Natural killer cell treated with Interleukin-12 subunit alpha and Interleukin-12 subunit beta and Interleukin-15 and Interleukin-18, amount 100 ng/mL, for 72 hours (primary cell): Measurements from ENCODE around the gene CHST11. TPM values are rescaled to one million over a fixed set of nuclear protein-coding genes. Genes with fewer than 3 reads are reported as not detected.

ENCODE experiments used
- ATAC-seq, 2 donors: fragments of 150-1000 bp; cut with Tn5 transposase in 1 of 2; sonication (Bioruptor Pico), chemical (Tn5 transposase) in 1 of 2; 2 replicates each; pipeline ENCODE4 v1.10.0; 2021
- DNase-seq: peaks from one replicate; pipeline ENCODE4 v3.0.0; 2022; ENCODE audit warnings: low spot score
- H3K27ac Mint-ChIP-seq, 2 donors: 1 replicate in 1 of 2; 2 replicates in 1 of 2; pipeline ENCODE4 v1.8.0; 2022; ENCODE audit warnings: mixed read lengths in 2 of 2, mild to moderate bottlenecking in 1 of 2, moderate library complexity in 1 of 2
- H3K27me3 Mint-ChIP-seq, 2 donors: 1 replicate in 1 of 2; 2 replicates in 1 of 2; pipeline ENCODE4 v1.8.0; 2022; ENCODE audit warnings: mixed read lengths in 2 of 2
- H3K36me3 Mint-ChIP-seq: one replicate; pipeline ENCODE4 v1.8.0; 2022; ENCODE audit warnings: mixed read lengths
- H3K4me1 Mint-ChIP-seq, 2 donors: 1 replicate in 1 of 2; 2 replicates in 1 of 2; pipeline ENCODE4 v1.8.0; 2022; ENCODE audit warnings: low read depth in 2 of 2, mixed read lengths in 2 of 2, mild to moderate bottlenecking in 1 of 2
- H3K4me3 Mint-ChIP-seq: one replicate; pipeline ENCODE4 v1.8.0; 2022; ENCODE audit warnings: mixed read lengths
- H3K9me3 Mint-ChIP-seq: 2 replicates; pipeline ENCODE4 v1.8.0; 2022; ENCODE audit warnings: mixed read lengths
- total RNA-seq, 2 donors: library from RNA; stranded (reverse); gene quantifications; one replicate each; pipeline ENCODE4 v1.2.3, GENCODE V29; 2022

Gene CHST11
- total RNA-seq, 2 donors from 2014 or later: 195 to 374 TPM

GRCh38 chr12:104669089-104669721 lies 212.5 kb downstream of the CHST11 start:
- H3K27ac Mint-ChIP-seq: peak overlapping the region; percentile 83 to 87
- H3K9me3 Mint-ChIP-seq: no peaks in the 10 kb centered on the region
- no peak for ATAC-seq
- peak; percentile 49 for DNase-seq
- peaks cover 66 to 68% of the 10 kb centered on the region in 2 donors for H3K4me1 Mint-ChIP-seq
- peak overlapping the region; percentile 74 for H3K4me3 Mint-ChIP-seq
- peaks cover 17% of the 10 kb centered on the region for H3K36me3 Mint-ChIP-seq
- no peaks in the 10 kb centered on the region for H3K27me3 Mint-ChIP-seq

- H3K36me3 Mint-ChIP-seq: peaks cover 17% of the 10 kb centered on the region
Observed at GRCh38 chr12:104669851-104670337, 213.1 kb downstream of the CHST11 start.

DNA sequence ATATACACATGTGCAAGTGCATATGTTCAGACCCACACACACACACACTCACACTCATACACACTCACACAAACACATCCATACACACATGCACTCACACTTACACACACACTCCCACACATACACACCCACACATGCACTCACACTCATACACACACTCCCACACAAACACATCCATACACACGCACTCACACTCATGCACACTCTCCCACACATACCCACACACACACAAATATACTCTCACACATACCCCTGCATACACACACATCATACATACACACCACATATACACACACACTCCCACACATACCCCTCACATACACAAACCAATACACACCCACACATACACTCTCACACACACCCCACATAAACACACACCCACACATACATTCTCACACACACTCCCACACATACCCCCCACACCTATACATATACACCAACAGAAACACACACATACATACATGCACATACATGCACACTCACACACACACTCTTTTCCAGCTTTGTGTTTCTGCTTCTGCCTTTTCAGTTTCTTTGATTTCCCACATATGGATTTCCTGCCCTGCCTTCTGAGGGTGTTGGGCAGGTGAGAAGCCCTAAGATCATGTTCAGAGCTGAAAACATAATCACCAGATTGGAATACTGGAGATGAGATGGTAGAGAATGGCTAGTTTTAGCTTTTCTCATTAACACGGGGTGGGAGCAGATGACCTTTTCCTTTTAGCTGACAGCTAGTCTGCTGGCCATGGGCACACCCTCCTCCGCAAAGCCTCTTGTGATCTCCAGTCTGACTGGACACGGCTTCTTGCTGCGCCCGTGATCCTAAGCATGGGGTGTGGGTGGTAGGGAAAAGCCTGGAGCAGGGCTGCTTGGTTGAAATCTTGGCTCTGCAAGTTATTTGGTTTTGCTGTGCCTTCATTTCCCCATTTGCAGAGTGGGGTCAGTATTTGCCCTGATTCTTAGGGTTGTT lies 214.0 kb downstream of the CHST11 start:
- H3K9me3 Mint-ChIP-seq: no peaks in the 10 kb centered on the region
- peaks cover 62 to 67% of the 10 kb centered on the region in 2 donors for H3K4me1 Mint-ChIP-seq
- peak overlapping the region; percentile 83 to 87 for H3K27ac Mint-ChIP-seq
- ATAC-seq (no peak), DNase-seq (peak; percentile 31)
- peaks cover 17% of the 10 kb centered on the region for H3K36me3 Mint-ChIP-seq
- no peaks in the 10 kb centered on the region for H3K27me3 Mint-ChIP-seq
- peak overlapping the region; percentile 74 for H3K4me3 Mint-ChIP-seq

More at GRCh38 chr12:104669851-104670337, 213.1 kb downstream of the CHST11 start:
- peak; percentile 57 for DNase-seq
- H3K27ac Mint-ChIP-seq: peak overlapping the region; percentile 83 to 87
- peak overlapping the region; percentile 74 for H3K4me3 Mint-ChIP-seq
- peaks cover 67% of the 10 kb centered on the region in 2 donors for H3K4me1 Mint-ChIP-seq
- no peaks in the 10 kb centered on the region for H3K9me3 Mint-ChIP-seq
- no peaks in the 10 kb centered on the region for H3K27me3 Mint-ChIP-seq
- peak in 1 of 2 donors; percentile 60 for ATAC-seq

GRCh38 chr12:104671409-104672095 lies 214.8 kb downstream of the CHST11 start:
- Mint-ChIP-seq H3K27ac (peak overlapping the region; percentile 83 to 87), H3K4me1 (peaks cover 59 to 64% of the 10 kb centered on the region in 2 donors), H3K9me3 (no peaks in the 10 kb centered on the region), H3K27me3 (no peaks in the 10 kb centered on the region), H3K4me3 (peak overlapping the region; percentile 74), H3K36me3 (peaks cover 13% of the 10 kb centered on the region)
- DNase-seq: peak; percentile 96
- peak; percentile 87 to 90 for ATAC-seq

DNA sequence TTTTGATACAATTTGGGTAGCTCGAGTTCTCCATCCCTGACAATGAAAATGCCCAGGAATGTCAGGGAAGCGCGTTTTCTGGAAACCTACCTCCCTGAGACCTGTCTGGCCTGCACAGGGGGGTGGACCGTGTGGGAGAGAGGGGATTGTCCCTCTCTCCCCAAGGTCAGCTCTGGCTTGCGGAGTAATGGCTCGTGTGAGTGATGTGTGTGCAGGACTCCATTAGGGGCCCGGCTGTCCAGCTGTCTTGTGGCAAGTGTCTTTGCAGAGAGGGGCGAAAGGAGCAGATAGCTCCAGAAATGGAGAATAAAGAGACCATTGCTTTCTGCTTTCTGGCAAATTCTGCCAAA lies 215.3 kb downstream of the CHST11 start:
- Mint-ChIP-seq H3K27me3 (no peaks in the 10 kb centered on the region), H3K9me3 (no peaks in the 10 kb centered on the region), H3K27ac (peak overlapping the region; percentile 83 to 87), H3K36me3 (peaks cover 12% of the 10 kb centered on the region), H3K4me1 (peaks cover 63 to 68% of the 10 kb centered on the region in 2 donors), H3K4me3 (peak overlapping the region; percentile 74)
- DNase-seq (no peak), ATAC-seq (no peak)

DNA sequence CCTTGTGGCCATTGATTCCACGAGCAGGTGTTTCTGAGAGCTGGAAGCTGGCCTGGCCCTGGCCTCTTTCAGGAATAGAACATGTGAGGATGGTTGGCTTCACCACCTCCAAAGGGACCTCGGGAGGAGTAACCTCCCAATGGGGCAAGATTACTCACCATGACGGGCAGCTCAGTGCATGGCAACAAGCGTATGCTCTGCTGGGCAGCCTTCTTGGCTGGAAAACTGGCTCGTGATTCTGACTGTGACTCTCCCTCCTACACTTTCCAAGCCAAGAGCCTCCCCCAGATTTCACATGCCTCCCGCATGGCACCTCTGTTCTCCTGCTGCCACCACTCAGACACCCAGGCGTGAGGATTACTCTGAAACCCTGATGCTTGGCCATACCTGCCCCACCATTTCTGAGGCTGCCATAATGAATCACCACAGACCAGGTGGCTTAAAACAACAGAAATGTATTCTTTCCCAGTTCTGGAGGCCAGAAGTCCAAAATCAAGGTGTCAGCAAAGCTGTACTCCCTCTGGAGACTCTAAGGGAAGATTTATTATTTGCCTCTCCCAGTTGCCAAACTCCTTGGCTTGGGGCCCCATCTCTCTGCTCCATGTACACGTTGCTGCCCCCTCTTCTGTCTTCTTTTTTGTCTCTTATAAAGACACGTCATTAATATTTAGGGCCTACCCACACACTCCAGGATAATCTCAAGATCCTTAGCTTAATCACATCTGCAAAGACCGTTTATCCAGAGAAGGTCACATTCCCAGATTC lies 215.9 kb downstream of the CHST11 start:
- Mint-ChIP-seq H3K27me3 (no peaks in the 10 kb centered on the region), H3K27ac (peak overlapping the region; percentile 83 to 87), H3K36me3 (peaks cover 12% of the 10 kb centered on the region), H3K4me1 (peaks cover 69 to 74% of the 10 kb centered on the region in 2 donors), H3K4me3 (peak overlapping the region; percentile 74), H3K9me3 (no peaks in the 10 kb centered on the region)
- ATAC-seq: no peak
- DNase-seq: peak; percentile 58

GRCh38 chr12:104673294-104673693 lies 216.5 kb downstream of the CHST11 start:
- Mint-ChIP-seq H3K36me3 (peaks cover 12% of the 10 kb centered on the region), H3K27ac (peak overlapping the region; percentile 83 to 87), H3K9me3 (no peaks in the 10 kb centered on the region), H3K27me3 (no peaks in the 10 kb centered on the region), H3K4me1 (peaks cover 75 to 76% of the 10 kb centered on the region in 2 donors), H3K4me3 (peak overlapping the region; percentile 74)
- ATAC-seq (no peak), DNase-seq (no peak)

GRCh38 chr12:104673696-104674482 lies 217.1 kb downstream of the CHST11 start:
- no peak for ATAC-seq
- Mint-ChIP-seq H3K9me3 (no peaks in the 10 kb centered on the region), H3K36me3 (peaks cover 12% of the 10 kb centered on the region), H3K27ac (peak overlapping the region; percentile 83 to 87), H3K27me3 (no peaks in the 10 kb centered on the region), H3K4me1 (peaks cover 78 to 81% of the 10 kb centered on the region in 2 donors), H3K4me3 (peak overlapping the region; percentile 74)
- no peak for DNase-seq

GRCh38 chr12:104676636-104677035 lies 219.9 kb downstream of the CHST11 start:
- H3K27ac Mint-ChIP-seq: peak overlapping the region; percentile 93 to 96
- ATAC-seq (no peak), DNase-seq (no peak)
- H3K9me3 Mint-ChIP-seq: no peaks in the 10 kb centered on the region
- no peak overlapping the region for H3K4me3 Mint-ChIP-seq
- H3K36me3 Mint-ChIP-seq: peaks cover 17% of the 10 kb centered on the region
- H3K4me1 Mint-ChIP-seq: peaks cover 76 to 82% of the 10 kb centered on the region in 2 donors
- H3K27me3 Mint-ChIP-seq: no peaks in the 10 kb centered on the region

GRCh38 chr12:104677441-104678089 lies 220.8 kb downstream of the CHST11 start:
- DNase-seq (peak; percentile 38), ATAC-seq (no peak)
- Mint-ChIP-seq H3K4me3 (peak overlapping the region; percentile 47), H3K9me3 (no peaks in the 10 kb centered on the region), H3K4me1 (peaks cover 76 to 81% of the 10 kb centered on the region in 2 donors), H3K27ac (peak overlapping the region; percentile 93 to 96), H3K27me3 (no peaks in the 10 kb centered on the region), H3K36me3 (peaks cover 17% of the 10 kb centered on the region)

DNA sequence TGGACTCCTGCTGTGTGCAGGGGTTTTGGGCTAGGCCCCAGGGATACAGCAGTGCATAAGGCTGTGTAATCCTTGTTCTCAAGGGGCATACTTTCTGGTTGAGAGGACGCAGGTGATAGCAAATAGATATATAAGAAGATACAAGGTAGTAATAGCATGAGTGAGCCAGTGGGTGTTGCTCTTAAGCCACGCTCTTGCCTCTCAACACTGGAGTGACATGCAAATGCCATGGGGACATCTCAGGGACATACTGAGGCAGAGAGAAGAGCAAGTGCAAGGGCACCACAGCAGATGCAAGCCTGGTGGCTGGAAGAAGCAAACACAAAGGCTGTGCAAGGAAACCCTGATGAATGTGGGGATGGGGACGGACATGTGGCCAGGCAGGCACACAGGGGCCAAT lies 223.3 kb downstream of the CHST11 start:
- peaks cover 76 to 84% of the 10 kb centered on the region in 2 donors for H3K4me1 Mint-ChIP-seq
- H3K4me3 Mint-ChIP-seq: peak overlapping the region; percentile 67
- peak overlapping the region; percentile 93 to 96 for H3K27ac Mint-ChIP-seq
- ATAC-seq (peak; percentile 45 to 63), DNase-seq (no peak)
- H3K27me3 Mint-ChIP-seq: no peaks in the 10 kb centered on the region
- peaks cover 19% of the 10 kb centered on the region for H3K36me3 Mint-ChIP-seq
- H3K9me3 Mint-ChIP-seq: peaks cover 6% of the 10 kb centered on the region

- Mint-ChIP-seq H3K27ac (peak overlapping the region; percentile 93 to 96), H3K9me3 (peaks cover 6% of the 10 kb centered on the region), H3K4me1 (peaks cover 74 to 89% of the 10 kb centered on the region in 2 donors), H3K36me3 (peaks cover 19% of the 10 kb centered on the region), H3K27me3 (no peaks in the 10 kb centered on the region), H3K4me3 (peak overlapping the region; percentile 67)
- DNase-seq: peak; percentile 44
- no peak for ATAC-seq
Observed at GRCh38 chr12:104680491-104680890, 223.7 kb downstream of the CHST11 start.
